HG03103 (cell line): Measurements from ENCODE around the gene DMTF1.
"Not testable (repeated sequence)": the region's sequence is repeated elsewhere in the genome, so short reads cannot be mapped to it uniquely, and the experiment has no call there.

ENCODE experiments used
- ATAC-seq: cut with Tn5 transposase; IDR thresholded peaks from one replicate; pipeline ENCODE4 v1.9.1; 2021; ENCODE audit warnings: low read depth; ENCODE audit not compliant: unreplicated experiment

The DMTF1 gene

DNA sequence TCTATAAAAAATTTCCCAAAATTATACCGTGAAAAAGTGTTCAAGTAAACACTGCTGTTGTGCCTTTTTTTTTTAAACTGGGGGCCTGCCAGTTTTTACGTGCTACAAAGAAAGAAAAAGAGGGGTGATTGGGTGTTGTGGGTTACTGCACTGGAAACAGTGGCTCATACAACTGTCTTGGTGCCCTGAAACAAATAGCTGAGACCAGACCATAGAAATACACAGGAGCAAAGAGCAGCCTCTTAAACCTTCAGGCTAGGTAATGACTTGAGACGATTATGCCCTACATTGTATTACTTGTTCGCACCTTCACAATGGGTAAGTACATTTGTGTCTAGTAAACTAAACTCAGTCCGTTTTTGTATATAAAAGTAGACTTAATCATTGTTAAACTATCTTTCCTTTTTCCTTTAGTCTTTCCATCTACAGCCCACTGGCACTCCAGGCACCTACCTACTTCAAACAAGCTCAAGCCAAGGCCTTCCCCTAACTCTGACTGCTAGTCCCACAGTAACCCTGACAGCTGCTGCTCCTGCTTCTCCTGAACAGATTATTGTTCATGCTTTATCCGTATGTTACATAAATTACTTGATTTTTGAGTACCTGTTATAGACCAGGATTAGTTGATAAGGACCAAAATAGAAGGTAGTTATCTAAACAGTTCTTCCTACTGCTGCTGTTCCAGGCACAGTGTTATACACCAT lies 40.7 kb downstream of the DMTF1 start:
- ATAC-seq = no peak

DNA sequence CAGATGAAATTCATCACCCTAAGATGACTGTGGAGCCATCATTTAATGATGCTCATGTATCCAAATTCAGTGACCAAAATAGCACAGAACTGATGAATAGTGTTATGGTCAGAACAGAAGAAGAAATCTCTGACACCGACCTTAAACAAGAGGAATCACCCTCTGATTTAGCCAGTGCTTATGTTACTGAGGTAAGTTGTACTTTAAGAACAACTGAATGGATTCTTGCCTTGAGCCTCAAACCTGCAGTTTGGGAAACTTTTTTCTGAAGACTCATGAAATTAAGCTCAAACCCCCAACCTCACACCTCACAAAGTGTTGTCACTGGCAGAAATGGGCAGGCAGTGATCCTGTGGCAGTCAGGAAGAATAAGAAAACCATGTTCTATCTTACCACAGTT lies 41.7 kb downstream of the DMTF1 start:
- no peak for ATAC-seq

DNA sequence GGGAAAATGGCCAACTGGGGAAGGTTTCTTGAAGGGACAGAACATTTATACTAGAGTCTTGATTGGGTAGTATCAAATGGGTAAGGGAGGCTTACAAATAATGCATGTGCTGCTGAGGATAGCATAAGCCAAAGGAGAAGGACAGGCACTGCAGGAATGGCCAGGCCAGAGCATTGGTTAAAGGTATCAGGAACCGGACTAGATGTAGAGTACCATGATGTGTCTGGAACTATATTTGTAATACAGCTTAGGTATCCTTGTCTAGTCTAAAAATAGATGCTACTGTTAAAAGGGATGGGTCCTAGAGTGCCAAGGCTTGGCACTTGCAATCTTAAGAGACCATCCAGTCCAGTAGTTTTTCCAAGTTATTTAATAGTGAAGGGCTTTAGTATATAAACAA lies 47.0 kb downstream of the DMTF1 start:
- ATAC-seq = no peak

DNA sequence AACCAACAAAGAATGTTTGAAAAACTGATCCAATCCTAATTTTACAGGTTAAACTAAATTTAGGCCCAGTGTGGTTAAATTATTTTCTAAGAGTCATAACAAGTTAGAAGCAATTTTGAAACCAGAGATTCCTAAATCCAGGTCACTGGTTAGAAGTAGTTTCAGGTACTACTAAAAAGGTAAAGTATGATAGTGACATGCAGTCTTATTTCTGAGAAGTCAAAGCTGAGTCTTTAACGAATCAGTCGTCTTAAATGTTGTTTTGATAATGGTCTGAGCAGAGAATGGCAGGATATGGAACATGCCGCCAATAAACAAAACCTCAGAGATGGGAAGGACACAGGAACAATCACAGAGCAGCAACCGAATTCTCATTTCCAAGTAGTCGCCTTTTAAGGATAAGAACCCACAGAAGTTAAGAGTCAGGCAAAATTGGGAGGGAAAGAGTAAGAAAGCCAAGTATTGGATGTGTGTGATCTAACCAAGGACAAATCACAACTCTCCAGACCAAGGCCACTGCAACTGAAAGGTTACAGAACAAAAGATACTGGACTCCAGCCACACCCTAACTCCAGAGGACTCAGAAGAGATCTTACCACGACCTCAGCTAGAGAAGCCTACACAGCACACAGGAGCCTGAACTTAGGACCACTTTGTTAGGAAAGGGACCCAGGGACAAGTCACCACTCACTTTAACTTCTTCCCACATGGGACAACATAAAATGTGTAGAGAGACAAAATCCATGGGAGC lies 47.6 kb downstream of the DMTF1 start:
- no peak for ATAC-seq

DNA sequence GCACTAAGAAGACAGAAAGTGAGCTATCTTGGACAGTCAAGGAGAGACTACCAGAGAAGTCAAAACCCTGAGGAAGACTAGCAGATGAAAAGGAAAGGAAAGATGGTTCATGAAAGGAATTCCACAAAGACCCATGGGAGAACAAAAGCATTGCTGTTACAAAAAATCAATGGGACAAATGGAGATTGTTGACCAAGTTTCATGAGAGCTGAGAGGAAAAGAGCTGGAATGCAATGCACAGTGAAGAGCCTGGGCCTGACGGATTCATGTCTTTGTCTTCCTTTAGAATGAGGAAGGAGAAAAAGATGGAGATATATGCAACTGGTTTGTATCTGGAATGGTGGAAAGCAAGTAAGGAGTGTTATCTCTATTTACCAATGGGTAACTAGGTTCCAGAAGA lies 50.0 kb downstream of the DMTF1 start:
- no peak for ATAC-seq

DNA sequence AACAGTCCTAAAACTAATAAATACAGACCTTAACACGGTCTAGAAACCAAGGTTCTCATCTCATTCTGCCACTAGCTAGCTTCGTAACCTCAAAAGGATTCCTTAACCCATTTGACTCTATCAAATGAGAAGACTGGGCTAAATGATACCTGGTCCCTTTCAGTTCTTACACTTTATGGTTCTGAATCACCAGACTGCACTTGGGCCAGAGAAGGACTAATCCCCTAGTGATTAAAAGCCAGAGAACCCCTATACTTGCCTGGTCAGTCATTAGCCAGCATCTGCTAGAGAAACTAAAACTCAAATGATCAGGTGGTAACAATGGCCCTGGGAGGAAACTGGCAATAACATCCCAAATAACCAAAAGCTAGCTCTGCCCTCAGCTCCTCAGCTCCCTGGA lies 50.5 kb downstream of the DMTF1 start:
- no peak for ATAC-seq

DNA sequence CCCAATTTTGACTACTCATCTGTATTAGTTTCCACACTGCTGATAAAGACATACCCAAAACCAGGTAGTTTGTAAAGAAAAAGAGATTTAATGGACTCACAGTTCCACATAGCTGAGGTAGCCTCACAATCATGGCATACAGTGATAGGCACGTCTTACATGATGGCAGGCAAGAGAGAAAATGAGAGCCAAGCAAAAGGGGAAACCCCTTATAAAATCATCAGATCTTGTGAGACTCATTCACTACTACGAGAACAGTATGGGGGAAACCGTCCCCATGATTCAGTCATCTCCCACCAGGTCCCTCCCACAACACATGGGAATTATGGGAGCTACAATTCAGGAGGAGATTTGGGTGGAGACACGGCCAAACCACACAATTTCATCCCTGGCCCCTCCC lies 51.7 kb downstream of the DMTF1 start:
- ATAC-seq = not testable (repeated sequence)

DNA sequence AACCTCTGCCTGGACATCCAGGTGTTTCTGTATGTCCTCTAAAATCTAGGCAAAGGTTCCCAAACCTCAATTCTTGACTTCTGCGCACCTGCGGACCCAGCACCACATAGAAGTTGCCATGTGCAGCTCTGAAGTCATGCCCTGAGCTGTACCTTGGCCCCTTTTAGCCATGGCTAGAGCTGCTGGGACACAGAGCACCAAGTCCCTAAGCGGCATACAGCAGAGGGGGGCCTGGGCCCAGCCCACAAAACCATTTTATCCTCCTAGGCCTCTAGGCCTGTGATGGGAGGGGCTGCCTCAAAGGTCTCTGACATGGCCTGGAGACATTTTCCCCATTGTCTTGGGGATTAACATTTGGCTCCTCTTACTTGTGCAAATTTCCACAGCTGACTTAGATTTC lies 52.7 kb downstream of the DMTF1 start:
- ATAC-seq = no peak

DNA sequence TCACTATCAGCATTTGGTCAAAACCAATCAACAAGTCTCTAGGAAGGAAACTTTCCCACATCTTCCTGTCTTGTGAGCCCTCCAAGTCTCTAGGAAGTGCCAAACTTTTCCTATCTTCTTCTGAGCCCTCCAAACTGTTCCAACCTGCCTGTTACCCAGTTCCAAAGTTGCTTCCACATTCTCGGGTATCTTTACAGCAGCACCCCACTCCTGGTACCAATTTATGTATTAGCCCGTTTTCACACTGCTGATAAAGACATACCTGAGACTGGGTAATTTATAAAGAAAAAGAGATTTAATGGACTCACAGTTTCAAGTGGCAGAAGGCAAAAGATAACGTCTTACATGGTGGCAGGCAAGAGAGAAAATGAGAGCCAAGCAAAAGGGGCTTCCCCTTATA lies 53.4 kb downstream of the DMTF1 start:
- ATAC-seq = not testable (repeated sequence)

DNA sequence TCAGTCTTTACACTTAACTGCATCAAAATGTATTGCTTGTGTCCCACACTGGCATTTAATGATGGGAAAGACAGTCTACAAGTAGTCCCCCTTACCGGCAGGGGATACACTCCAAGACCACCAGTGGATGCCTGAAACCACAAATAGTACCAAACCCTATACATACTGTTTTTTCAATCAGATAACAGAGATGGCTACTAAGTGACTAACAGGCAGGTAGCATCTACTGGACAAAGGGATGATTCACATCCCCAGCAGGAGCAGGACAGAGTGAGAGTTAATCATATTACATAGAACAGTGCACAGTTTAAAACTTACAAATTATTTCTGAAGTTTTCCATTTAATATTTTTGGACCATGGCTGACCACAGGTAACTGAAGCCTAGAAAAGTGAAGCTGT lies 54.1 kb downstream of the DMTF1 start:
- ATAC-seq = no peak

DNA sequence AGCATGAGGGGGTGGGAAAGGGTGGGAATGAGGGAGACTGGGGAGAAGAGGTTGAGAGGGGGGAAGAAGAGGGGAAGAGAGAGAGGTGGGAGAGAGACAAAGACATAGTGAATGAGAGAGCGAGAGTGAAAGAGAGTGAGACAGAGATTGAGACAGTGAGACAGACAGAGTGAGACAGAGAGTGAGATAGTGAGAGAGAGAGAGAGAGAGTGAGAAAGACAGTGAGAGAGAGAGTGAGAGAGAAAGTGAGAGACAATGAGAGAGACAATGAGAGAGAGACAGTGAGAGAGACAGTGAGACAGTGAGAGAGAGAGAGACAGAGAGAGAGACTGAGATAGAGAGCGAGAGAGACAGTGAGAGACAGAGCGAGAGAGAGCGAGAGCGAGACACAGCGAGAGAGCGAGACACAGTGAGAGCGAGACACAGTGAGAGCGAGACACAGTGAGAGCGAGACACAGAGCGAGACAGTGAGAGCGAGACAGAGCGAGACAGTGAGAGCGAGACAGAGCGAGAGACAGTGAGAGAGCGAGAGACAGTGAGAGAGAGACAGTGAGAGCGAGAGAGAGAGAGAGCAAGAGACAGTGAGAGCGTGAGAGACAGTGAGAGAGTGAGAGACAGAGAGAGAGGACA lies 57.2 kb downstream of the DMTF1 start:
- no peak for ATAC-seq

DNA sequence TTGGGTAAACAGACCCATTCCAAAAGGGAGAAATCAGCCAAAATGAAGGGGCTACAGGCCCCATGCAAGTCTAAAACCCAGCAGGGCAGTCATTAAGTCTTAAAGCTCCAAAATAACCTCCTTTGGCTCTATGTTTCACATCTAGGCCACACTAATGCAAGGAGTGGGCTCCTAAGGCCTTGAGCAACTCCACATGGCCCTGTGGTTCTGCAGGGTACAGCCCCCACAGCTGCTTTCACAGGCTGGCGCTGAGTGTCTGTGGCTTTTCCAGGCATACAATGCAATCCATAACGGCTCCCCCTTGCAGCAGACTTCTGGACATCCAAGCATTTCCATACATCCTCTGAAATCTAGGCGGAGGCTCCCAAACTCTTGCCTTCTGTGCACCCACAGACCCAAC lies 58.3 kb downstream of the DMTF1 start:
- ATAC-seq = no peak

DNA sequence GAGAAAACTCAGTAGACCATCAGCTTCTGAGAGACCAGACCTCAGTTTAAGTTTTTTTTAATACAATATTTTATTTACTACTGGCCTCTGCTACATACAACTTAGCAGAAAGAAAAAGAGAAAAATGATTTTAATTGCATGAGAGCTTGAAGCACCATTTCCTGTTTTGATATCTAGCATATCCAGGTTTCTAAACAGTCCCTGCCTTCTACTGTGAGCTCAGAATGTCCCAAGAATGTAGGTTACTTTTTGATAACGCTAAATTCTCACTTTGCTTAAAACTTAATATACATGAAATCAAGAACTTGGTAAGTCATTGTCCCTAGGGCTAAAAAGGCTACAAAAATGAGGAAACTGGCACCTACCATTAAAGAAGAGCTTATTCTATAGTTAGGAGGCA lies 60.2 kb downstream of the DMTF1 start:
- no peak for ATAC-seq

DNA sequence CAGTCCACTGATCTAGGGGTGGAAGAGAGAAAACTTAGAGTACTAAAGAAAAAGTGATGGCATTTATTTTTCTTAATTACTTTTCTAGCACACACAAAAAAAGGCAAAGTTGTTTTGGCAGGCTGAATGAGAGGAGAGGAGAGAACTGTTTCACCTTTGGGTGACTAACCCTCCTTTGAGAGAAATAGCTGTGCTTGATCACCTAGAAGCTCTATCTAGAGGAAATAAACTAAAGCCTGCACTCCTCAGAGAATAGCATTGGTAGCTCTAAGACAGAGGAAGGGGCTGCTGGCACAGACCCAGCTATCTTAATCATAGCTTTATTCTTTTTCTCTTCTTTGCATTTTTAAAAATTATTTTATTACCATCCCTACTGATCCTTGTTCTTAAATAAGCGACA lies 61.0 kb downstream of the DMTF1 start:
- ATAC-seq = no peak

DNA sequence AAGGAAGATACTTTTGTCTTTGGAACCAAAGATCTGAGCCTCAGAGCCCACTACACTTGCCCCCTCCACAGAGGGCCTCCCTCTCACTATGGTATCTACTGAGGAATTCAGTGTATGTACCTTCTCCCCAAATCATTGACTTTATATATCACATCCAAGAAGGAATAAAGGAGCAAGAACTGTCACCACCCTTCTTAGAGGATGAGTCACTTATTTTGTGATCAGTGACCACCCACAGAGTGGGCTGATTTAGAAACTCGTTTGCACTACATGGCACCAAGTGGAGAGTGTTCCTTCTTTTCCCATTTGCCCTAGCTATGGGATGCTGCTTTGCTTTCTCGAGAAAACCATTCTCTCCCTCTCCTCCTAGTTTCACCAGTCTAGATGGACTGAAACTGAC lies 61.6 kb downstream of the DMTF1 start:
- no peak for ATAC-seq

DNA sequence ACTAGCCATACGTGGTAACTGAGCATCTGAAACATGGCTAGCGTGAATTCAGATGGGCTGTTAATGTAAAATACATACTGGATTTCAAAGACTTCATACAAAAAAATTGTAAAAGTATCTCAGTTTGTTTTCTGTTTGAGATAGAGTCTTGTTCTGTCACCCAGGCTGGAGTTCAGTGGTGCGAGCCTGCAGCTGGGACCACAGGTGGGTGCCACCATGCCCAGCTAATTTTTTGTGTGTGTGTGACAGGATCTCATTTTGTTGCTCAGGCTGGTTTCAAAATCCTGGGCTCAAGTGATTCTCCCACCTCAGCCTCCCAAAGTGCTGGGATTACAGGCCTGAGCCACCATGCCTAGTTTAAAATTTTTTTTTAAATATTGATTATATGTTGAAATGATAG lies 62.8 kb downstream of the DMTF1 start:
- no peak for ATAC-seq

DNA sequence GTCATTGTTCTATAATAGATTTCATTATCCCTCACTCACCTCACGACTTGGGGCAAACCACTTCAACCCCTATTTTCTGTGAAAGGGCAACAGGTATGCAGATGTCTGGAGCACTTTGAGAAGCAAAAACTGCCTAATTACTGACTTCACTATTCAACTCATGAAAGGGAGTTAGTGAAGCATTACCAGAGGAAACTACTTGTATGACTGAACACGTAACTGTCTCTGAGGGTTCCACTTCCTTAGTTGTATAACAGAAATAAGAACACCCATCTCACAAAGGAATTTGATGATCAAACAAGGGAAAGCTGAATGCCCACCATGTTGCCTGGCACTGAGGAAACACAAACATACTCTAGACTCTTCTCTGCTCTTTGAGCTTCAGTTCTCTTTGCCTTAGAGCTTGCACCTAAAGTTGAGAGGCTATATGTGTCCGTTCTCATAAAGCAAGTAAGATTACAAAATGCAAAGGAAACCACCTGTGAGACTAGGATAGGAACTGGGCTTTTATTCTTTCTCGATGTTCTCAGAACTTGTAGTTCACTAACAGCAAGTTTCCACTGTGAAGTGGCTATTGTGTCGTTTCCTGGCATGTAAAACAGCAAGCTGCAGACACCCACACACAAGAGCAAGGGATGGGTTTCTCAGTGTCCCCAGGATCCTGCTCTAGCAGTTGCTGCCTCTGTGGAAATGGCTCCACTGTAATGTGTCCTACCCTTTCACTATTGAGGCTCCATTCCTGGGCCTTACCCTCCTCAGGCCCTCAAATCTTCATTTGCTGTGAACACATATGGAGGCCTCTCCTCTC lies 64.7 kb downstream of the DMTF1 start:
- peak; percentile 52 for ATAC-seq

DNA sequence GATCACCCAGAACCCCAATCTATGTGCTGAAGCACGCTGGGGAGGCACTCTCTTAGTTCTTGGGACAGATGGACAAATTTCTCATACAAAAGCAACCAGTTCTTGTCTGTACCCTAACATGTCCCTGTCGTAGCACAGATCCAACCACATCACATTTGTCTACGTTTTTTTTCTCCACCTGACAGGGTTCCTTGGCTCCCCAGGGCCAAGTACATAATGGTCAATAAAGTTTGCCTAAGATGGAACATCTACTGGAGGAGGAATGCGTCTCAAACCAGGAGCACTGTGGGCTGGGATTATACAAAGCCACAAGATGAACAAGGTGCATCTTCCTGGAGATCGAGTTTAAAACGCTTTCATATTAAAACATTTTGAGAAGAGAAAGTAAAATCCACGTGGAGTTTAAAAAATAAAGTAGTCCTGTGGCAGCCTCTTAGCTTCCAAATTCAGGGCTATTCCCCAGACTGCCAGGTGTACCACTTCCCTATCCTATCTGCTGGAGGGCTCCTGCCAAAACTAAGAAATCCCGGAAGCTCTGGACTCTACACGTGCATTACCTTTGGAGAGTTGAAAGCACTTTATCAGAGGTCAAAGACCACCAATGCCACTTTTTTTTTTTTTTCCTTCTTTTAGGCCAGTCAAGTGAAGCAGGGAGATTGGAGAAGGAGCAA lies 65.9 kb downstream of the DMTF1 start:
- no peak for ATAC-seq

DNA sequence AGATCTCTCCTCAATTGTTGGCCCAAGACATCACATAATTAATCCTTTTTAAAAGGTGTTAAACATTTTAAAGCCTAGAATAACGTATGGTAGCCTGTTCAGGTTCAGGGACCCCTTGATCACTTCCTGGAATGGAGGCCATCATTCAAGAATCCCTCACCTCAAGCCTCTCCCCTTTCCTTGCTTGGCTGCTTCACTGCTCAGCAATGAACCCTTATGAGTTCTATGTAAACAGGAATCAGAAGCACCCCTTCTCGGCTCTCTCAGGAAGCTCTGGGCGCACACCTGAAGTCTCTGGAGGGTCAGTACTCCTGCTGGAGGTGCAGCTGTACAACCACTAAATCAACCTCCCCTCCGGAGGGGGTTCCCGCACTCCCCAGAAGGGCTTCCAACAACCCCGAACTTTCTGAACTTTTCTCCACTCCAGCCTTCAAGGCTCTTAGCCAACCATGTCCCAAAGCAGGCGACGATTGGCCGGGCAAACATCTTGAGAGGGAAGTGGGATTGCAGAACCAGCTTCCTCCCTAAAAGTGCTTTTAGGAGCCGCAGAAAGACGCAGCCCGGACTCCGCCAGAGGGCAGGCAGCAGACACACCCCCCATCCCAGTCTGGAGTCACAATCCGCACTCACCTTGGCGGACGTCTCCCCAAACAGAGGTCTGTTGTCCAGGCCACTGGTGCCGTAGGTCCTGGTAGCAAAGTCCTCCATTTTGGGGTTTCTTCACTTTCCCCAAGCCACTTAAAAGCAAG lies 66.7 kb downstream of the DMTF1 start:
- ATAC-seq = no peak

DNA sequence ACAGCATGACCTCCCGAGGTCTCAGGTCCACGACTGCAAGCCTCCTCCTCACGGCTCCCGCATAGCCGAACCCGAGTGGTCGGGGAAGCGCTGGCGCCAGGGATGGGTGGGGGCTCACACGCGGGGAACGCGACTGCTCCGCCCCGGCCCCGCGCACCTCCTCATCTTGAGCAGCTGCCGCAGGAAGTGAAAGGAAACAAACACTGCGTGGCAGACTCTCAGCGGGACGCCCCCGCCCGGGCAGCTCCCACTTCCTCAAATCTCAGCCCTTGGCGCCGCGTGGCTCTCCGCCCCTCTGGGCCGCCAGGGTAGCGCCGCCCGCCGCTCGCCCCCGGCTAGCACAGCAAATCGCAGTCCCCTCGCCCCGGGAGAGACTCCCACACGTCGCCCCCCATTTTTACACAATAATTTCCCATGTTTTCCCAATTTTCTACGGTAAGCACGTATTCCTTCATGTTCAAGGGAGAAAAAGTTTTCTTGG lies 67.3 kb downstream of the DMTF1 start, which contains the start of gene TMEM243:
TSS of gene TMEM243 (minus strand) at position 188 of the 481 bp plus-strand sequence. CDS start 229 bp downstream, outside the sequence.
- ATAC-seq = peak; percentile 43
